Endothelial cell of hepatic sinusoid (primary cell): ENCODE results near the gene FTSJ1.
"Not testable (repeated sequence)": the region's sequence is repeated elsewhere in the genome, so short reads cannot be mapped to it uniquely, and the experiment has no call there.

ENCODE experiments used
- in situ Hi-C: cut with HindIII; loops from 2 replicates; pipeline ENCODE4 v1.10.0; 2017; ENCODE audit warnings: low sequenced_read_pairs

The FTSJ1 gene

DNA sequence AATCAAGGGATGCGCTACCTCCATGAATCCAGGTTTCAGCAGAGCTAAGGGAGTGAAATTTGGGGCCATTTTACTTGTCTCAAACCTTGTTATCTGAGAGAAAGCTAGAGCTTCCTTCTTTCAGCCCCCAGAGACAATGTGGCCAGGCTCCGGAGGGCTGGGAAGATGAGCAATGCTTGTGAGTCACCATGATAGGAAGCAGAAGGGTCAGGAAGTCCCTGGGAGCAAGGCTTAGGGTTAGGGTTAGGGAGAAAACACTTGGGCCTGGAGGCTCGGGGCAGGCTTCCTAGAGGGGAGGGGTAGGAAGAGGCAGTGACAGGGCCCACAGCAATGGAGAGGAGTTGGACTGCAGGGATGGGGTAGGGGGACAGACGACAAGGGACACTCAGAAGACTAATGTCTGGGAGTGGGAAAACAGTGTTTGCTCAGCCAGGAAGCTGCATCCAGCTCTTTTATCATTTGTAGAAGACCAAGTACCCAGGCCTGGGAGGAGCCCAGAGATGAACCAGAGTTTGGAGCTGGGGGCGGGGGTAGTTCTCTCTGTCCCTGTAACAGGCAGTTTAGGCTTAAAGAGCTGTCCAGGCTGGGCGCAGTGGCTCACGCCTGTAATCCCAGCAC lies 16.4 kb downstream of the FTSJ1 start:
- in situ Hi-C loops = no loop called here

DNA sequence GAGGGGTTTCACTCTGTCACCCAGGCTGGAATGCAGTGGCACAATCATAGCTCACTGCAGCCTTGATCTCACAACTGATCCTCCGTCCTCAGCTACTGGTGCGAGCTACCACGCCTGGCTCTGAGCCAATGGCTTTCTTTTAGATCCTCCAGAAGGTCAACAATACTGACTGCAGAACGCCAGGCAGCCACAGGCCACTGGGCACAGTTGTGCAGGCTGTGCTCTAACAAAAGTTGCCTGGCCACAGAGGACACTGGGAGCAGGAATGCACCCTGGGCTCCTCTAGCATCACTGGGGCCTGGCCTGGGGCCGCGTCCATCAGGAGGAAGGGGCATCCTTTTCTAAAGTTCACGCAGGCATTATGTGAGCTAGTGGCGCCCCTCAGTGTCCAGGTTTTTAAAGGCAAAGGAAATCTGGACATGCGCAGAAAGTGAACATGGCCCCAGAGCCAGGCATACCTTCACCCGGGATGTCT lies 17.9 kb downstream of the FTSJ1 start:
- in situ Hi-C loops = no loop called here

DNA sequence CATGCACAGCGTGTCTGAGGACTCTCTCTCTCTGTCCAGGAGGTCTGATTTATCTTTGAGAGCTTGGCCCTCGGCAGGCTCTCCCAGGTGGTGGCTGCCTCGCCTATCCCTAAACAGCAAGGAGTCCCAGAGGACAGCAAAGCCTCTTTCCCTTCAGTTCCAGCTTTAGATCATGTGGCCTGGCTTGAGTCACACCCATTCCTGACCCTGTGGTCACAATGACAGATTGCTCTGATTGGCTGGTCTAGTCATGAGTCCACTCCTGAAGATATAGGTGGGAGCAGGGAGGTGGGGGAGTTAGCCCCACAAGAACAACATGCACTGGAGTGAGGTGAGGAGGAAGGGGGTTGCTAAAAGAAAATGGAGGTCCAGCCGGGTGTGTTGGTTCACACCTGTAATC lies 20.7 kb downstream of the FTSJ1 start:
- in situ Hi-C loops = no loop called here

DNA sequence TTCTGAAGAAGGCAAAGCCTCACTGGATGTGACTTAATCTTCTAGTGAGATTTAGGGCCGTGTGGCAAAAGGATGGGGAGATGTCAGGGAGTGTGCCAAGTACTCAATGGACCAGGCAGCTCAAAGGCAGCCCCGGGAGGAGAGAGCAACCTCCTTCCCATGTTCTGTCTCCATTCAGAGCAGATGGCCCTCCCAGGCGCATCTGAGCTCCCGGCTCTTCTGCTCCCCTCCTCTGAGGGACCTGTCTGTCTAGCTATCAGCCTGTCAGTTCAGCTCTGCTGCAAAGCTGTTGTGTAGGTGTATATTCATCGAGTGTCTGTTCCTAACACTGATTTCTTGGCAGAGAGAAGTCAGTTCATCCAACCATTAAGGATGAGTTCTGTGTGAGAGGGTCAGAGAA lies 21.9 kb downstream of the FTSJ1 start:
- in situ Hi-C loops = no loop called here

DNA sequence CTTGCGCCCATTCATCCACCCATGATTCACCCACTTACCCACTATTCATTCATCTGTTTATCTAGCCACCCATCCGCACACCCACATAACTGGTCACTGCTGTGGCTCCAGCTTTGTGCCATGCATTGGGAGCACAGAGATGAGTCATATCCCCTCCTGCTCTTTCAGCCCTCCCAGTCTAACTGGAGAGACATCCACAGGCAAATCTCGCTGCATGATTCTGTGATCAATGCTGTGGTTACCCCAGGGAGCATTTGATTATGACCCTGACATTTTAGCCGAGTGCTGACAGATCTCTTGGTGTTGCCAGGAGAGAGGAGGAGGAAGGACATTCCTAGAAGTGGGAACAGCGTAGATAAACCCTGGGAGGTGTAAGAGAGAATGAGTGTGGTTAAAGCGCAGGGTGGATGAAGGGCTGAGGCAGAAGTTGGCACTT lies 22.4 kb downstream of the FTSJ1 start:
- in situ Hi-C loops = no loop called here

DNA sequence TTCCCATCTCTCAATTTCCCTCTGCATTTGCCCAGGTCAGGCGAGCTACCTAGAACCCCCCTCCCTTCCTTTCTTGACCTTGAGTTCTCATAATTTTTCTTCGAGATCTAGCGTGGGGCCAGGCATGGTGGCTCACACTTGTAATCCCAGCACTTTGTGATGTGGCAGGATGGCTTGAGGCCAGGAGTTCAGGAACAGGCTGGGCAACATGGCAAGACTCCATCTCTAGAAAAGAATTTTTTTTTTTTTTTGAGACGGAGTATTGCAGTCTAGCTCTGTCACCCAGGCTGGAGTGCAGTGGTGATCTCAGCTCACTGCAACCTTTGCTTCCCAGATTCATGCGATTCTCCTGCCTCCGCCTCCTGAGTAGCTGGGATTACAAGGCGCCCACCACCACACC lies 28.3 kb downstream of the FTSJ1 start:
- in situ Hi-C loops = no loop called here

DNA sequence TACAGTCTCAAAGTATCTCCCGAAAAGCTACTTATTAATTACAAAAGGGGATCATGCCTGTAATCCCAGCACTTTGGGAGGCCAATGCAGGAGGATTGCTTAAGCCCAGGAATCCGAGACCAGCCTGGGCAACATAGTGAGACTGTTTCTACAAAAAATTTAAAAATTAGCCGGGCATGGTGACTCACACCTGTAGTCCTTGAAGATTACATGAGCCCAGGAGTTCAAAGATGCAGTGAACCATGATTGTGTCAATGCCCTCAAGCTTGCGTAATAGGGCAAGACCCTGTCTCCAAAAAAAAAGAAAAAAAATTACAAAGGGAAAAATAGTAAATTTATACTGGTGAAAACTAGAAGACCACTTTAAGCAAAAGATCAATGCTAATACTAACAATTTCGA lies 29.5 kb downstream of the FTSJ1 start:
- in situ Hi-C loops = no loop called here

DNA sequence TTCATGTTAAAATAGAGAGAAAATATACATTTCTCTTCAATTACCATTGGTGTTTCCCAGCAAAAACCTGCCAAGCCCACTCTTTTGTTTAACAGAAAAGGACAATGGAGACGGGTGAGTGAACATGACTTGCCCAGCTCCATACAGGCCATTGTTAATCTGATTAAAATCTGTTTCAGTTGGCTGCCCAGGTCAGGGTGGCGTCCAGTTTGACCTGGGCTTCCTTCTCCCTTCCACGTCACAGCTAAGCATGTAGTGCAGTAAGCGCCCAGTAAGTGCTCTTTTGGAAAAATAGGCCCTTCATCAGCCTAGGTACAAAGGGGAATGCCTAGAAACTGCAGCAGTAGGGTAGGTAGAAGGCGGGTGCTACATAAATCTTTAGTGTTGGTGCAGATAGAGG lies 31.2 kb downstream of the FTSJ1 start:
- in situ Hi-C loops = no loop called here

DNA sequence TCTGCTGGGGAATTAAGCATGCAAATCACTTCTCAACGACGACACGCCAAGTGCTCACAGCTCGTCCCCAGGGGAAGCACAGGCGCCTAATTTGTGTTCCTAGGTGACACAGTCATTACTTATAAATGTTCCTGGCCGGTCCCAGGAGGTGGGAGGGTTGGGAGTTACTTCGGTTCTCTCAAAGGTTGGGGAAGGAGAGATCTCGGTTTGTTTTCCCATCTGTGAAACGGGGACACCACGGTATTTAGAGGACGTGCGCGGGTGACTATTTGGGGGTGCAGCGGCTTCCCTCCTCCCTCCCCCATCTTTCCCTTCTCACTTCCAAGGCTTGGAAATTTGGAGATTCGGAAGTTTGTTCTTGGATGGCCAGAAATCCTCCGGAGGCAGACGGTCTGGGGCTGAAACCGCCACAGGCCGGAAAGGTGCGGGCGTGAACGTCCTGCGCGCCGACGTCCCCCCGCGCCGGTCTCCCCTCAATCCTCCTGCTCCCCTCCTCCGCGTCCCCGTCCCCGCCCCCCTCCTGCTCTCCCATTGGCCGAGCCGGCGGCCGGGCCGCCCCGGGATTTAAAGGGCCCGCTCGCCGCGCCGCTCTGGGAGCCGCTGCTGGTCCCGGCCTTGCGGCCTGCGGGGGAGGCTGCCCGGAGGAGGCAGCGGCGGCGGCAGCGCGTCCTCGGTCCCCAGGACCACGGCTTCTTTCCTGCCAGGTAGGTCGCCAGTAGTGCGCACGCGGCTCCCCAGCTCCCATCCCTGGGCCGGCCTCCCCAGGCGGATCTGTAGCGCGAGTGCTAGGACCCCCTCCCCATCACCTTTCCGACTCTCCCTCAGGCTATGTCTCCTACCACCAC lies 32.6 kb downstream of the FTSJ1 start, which contains the start of gene PORCN:
Gene PORCN, plus strand, starts transcription at position 593 of the 845 bp plus-strand sequence. CDS start 829 bp downstream, outside the sequence.
- in situ Hi-C loops = no loop called here

DNA sequence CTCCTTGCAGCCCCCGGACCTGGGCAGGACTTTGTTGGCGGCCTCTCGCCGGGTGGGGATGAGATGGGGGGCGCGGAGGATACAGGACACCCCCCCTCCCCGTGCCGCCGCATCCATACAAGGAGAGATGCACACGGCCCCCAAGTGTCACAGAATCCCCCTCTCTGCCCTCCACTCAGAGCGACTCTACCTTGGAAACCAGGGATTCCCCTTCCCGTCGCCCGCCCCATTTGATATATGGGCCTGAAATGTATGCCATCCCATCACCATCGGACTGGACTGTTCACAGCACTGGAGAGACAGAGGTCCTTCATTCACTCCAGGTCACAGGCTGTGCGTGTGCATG lies 33.2 kb downstream of the FTSJ1 start:
- in situ Hi-C loops = no loop called here

DNA sequence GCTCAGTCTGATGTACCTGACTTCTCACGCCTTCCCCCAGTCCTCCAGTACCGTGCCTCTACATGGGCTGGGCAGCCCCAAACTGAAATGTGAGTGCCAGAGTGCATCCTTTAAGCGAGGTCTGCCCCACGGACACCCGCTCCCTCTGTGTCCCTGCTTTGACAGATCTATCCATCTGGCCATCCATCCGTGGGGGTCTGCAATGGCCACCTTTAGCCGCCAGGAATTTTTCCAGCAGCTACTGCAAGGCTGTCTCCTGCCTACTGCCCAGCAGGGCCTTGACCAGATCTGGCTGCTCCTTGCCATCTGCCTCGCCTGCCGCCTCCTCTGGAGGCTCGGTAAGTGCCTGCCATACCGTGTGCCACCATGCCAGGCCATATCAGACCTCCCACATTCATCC lies 33.6 kb downstream of the FTSJ1 start:
- in situ Hi-C loops = no loop called here

DNA sequence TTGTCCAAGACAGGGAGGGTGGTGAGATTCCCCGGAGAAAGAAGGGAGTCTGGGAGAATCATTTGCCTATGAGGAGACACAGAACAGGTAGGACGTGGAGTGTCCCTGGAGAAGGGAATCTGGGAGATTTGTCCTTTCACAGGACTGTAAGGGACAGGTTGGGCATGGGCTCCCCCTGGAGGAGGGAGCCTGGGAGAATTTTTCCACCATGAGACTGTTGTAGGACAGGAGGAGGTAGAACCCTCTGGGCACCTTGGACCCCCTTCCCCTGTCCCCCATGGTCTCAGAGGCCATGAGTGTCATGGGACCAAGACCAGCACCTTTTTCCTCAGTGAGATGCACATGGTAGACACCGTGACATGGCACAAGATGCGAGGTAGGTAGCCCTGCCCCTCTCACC lies 35.6 kb downstream of the FTSJ1 start:
- in situ Hi-C loops = no loop called here

DNA sequence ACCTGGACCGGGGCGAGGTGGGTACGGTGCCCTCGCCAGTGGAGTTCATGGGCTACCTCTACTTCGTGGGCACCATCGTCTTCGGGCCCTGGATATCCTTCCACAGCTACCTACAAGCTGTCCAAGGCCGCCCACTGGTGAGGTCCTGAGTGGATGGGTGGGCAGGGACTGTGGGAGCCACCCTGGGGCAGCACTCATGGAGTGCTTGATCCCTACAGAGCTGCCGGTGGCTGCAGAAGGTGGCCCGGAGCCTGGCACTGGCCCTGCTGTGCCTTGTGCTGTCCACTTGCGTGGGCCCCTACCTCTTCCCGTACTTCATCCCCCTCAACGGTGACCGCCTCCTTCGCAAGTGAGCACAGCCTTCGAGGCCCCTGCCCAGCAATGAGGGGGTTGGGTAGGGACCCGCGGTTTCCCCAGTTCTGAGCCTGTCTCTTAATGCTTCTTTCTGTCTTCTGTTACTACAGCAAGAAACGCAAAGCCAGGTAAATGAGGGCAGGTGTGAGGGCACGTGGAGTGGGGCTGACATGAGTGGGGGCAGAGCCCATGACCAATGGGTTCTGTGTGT lies 36.5 kb downstream of the FTSJ1 start:
- in situ Hi-C loops = no loop called here

DNA sequence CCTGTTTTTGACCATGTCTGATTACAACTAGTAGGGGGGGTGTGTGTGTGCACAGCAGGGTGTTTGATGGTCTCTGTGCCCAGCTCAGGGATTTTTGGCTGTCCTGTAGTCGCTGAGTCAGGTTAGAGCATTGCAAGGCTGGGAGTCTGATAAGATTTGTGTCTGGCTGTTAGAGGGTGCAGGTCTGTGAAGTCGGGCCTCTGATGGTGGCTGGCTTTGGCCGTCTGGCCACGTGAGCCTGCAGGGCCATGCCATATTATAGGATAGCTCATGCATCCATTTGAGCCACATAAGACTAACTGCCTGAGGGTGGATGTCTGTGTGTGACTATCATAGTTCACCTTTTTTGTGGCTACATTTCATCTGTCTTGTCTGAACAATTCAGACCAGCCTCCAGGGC lies 37.7 kb downstream of the FTSJ1 start:
- in situ Hi-C loops = no loop called here

DNA sequence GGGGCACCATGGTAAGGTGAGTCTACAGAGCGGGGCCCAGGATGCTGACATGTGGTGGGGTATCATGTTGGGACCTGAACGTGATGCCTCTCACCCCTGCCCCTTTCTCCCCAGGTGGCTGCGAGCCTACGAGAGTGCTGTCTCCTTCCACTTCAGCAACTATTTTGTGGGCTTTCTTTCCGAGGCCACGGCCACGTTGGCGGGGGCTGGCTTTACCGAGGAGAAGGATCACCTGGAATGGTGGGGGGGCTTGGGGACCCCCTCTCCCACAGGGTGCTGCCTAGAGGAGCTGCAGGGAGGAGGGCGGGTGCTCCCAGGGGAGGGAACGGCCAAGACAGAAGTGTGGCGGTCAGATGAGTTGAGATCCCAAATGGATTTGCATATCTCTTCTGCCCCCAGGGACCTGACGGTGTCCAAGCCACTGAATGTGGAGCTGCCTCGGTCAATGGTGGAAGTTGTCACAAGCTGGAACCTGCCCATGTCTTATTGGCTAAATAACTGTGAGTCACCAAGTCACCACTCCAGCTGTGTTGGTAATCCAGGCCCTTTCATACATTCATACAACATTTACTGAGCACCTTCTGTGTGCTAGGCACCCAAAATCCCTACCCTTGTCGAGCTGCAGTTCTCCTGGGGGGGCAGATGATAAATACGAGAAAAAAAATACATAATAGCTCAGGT lies 38.3 kb downstream of the FTSJ1 start:
- in situ Hi-C loops = no loop called here

DNA sequence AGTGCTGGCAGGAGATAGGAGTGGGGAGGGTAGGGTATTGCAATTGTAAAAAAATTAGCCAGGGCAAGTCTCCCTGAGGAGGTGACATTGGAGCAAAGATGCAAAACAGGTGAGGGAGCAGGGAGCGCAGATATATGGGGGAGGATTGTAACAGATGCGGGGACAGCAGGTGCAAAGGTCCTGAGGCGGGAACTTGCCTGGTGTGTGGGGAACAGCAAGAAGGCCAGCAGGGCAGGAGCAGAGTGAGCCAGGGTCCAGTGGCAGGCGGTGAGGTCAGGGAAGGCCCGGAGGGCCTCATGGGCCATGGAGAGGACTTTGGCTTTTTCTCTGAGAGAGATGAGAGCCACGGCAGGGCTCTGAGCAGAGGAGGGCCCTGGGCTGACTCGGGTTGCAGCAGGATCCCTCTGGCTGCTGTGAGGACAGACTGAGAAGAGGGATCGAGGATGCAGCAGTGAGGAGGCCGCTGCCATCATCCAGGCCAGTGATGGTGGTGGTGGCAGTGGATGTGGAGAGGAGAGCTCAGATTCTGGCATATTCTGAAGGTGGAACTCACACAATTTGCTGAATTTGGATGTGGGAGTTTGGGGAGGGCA lies 39.0 kb downstream of the FTSJ1 start:
- in situ Hi-C loops = no loop called here

DNA sequence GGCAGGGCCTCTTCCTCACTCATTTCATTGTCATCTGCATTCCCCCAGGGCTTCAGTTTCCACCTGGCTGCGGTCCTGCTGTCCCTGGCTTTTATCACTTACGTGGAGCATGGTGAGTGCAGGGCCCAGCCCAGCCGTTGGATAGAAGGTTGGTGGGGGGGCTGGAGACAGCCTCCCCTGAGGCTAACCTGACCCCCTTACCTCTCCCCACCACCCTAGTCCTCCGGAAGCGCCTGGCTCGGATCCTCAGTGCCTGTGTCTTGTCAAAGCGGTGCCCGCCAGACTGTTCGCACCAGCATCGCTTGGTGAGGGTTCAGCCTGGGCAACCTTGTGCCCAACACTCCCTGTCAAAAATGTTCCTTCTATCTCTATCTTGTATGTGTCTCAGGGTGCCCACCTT lies 39.8 kb downstream of the FTSJ1 start:
- in situ Hi-C loops = no loop called here

DNA sequence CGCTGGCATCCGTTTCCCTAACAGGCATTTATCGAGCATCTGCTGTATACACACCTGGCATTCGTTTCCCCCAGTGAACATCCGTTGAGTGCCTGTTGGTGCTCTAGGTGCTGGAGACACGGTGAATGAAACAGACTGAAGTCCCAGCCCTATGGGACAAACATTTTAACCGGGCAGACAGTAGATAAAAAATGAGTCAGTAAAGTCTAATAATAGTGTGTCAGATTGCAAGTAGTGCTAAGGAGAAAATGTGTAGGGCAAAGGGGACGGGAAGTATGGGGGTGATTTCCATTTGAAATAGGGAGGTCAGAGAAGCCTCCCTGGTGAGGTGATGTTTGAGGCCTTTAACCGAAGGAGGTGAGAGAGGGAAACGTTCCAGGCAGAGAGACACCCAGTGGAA lies 40.3 kb downstream of the FTSJ1 start:
- in situ Hi-C loops = no loop called here

DNA sequence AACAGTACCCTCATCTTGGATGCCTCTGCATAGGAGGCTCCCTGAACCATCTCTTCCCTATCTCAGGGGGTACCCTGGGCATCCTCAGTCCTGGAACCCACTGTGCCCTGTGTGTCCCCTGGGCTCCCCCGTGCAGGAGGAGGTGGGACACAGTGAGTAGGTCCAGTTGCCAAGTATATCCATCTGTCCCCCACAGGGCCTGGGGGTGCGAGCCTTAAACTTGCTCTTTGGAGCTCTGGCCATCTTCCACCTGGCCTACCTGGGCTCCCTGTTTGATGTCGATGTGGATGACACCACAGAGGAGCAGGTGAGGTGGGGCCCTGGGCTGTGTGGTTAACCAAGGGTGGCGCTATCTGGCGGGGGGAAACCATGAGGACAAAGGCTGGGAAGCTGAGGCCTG lies 41.0 kb downstream of the FTSJ1 start:
- in situ Hi-C loops = no loop called here

DNA sequence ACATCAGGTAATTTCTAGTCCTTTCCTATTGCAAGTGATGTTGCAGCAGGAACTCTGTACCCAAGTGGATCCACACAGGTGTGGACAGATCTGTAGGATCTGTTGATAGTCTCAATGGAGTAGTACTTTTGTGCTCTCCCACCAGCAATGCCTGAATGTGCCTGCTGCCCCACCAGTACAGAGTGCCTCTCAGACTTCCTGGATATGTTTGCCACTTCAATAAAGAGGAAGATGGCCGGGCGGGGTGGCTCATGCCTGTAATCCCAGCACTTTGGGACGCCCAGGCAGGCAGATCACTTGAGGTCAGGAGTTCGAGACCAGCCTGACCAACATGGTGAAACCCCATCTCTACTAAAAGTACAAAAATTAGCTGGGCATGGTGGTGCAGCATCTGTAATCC lies 43.5 kb downstream of the FTSJ1 start:
- in situ Hi-C loops = not testable (repeated sequence)

DNA sequence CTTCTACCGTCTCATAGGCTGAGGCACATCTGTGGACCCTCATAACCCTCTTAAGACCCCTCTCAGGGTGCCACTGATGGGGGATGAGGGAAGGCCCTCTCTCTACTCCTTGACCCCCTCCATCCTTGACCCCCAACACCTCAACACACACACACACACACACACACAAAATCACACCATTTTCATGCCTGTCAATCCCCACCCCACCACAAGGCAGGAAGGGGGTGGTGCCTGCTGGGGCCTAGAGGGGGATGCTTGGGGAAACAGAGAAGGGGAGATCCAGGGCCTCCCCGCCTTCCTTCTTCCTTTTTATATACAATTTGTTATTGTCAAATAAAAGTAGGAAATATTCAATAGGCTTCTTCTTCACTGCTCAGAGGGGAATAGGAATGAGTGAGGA lies 44.5 kb downstream of the FTSJ1 start:
- in situ Hi-C loops = no loop called here
